Measurements from ENCODE around the gene ZNF232.
"Not testable (repeated sequence)": the region's sequence is repeated elsewhere in the genome, so short reads cannot be mapped to it uniquely, and the experiment has no call there.

The ZNF232 gene

DNA sequence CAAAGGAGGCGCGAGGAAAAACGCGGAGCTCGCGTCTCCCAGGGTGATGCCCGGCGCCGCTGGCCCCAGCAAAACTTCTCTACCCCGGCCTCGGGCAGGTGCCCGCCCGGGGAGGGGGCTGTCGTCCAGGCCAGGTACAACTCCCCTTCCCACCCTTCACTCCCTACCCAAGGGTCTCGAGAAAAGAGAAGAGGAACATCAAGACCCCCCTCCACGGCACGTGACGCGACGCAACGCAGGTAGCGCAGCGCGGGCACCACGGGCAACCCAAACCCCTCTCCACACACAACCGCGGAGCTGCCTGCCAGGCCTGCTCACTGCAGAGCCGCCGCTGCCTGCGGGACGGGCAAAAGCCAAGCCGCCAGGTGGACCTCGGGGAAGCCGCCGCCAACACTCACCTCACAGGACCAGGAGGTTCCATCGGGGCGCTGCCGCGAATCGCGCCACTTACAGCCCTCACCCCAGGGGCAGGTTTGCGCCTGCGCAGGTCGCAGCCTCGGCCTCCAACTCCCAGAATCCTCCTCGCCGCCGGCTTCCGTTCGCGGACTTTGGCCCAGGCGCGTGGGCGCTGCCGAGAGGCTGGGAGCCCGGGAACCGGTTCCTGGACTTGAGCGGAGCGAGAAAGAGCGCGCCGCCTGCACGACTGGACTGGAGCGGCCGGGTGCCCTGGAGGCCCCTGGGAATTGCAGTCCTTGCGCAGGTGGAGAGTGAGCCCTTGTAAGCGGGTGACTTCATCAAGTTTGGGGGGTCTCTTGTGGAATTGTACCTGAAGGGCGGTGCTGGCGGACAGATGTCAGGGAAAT, at the start of gene ZNF232:
ZNF232 (minus strand) TSS at position 477 of the 803 bp plus-strand sequence; CDS start at position 421, 56 bp downstream.
- no peak for DNase-seq

DNA sequence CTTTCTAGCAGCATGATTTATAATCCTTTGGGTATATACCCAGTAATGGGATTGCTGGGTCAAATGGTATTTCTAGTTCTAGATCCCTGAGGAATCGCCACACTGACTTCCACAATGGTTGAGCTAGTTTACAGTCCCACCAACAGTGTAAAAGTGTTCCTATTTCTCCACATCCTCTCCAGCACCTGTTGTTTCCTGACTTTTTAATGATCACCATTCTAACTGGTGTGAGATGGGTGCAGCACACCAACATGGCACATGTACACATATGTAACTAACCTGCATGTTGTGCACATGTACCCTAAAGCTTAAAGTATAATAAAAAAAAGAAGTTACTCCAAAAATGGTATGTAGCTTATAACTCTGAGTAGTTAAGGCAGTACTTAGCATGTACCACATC, 49.0 kb upstream of the ZNF232 start:
- DNase-seq, result not testable (repeated sequence)

DNA sequence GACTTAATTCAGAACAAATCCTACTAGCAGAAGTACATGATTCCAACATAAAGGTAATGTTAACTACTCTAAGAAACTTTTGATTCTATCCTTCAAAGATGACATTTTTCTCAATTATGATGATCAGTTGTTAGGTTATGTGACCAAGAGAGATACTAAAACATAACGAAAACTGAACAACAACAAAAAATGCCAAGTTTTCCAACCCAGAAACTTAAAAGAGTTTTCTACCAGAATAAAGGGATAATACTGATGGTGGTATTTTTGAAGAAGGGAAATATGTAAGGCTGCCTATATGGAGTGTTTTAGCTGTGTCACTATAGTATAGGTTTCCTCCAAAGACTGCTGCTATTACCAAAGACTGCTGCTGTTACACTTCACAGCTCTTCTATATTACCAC, 34.4 kb upstream of the ZNF232 start:
- not testable (repeated sequence) for DNase-seq

GRCh38 chr17:5142877-5143276, 31.2 kb upstream of the ZNF232 start:
- DNase-seq, result not testable (repeated sequence)

DNA sequence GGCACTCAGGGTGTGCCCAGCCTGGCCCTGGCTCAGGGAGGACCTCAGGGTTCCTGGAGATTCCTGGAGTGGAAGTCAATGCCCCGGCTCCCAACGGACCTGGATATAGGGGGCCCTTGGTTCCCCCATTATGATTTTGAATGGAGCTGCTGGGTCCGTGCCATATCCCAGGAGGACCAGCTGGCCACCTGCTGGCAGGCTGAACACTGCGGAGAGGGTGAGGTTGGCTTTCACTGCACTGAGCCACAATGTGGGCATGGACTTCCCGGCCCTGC, 27.7 kb upstream of the ZNF232 start:
- DNase-seq, result no peak

DNA sequence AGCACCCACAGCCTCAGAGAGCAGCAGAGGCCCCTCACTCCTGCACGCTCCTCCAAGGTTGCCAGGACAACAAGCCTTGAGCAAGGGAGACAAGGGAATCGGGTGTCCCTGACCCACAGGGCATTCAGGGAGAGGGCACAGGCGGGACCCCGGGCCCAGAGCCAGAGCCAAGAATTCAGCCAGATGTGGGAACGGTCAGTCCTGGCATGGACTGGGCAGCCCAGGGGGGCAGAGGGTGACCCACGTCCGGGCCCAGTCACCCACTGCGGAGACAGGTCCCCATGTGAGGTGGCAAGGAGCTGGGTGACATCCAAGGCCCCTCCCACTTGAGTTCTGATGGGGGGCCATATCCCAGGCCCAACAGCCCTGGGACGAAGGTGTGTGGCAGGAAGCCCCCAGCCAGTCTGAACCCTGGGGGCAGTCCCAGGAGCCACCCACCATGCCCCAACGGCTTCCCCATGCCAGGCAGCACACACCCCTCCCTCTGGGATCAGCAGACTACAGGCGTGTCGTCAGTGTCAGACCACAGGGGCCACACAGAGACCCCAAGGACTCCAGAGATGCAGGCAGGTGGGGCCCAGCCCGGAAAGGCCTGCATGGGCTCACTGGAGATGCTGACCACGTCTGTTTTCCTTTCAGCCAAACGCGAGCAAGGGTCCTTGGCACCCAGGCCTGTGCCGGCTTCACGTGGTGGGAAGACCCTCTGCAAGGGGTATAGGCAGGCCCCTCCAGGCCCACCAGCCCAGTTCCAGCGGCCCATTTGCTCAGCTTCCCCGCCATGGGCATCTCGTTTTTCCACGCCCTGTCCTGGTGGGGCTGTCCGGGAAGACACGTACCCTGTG, 27.2 kb upstream of the ZNF232 start:
- DNase-seq, result no peak

DNA sequence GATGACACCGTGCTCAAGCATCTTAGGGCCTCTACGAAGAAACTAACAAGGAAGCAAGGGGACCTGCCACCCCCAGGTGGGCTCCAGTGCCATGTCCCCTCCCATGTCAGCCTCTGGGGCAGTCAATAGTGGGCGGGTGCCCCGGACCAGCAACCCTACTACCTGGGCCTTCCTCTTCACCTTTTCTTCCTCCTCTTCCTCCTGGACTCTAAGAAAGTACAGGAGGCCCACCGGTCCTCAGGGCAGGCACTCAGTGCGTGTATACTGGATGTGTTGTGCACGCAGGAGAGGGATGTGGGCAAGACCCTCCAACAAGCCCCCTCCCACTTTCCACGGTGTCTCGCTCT, 26.5 kb upstream of the ZNF232 start:
- DNase-seq, result not testable (repeated sequence)

DNA sequence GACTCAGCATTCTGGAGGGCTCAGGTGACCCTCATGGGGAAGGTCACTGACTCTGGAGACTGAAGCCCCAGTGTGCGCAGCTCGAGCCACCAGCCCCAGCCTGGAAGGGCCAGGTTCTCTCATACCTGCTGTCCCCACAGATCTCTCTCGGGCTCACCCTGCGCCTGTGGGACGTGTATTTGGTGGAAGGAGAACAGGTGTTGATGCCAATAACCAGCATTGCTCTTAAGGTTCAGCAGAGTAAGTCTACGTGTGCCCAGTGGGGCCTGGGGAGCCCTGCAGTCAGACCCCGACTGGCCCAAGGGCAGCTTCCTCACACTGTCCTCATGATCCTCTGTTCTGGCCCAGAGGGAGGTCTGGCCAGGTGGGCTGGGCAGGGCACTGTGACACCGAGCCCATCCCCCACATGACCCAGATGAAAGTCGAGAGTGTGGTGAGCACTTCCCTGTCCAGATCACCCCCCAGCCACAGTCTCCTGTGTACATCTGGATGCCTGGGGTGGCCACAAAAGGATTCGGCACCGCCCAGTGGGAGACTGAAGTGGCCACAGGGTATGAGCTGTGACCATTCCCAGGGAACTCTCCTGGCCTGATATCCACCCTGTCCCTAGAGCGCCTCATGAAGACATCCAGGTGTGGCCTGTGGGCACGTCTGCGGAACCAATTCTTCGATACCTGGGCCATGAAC, 26.0 kb upstream of the ZNF232 start:
- DNase-seq, result not testable (repeated sequence)

- not testable (repeated sequence) for DNase-seq
Measured at GRCh38 chr17:5136580-5137412, 25.1 kb upstream of the ZNF232 start.

- no peak for DNase-seq
Measured at GRCh38 chr17:5135726-5136579, 24.3 kb upstream of the ZNF232 start.

- not testable (repeated sequence) for DNase-seq
Measured at GRCh38 chr17:5135131-5135712, 23.5 kb upstream of the ZNF232 start.

DNA sequence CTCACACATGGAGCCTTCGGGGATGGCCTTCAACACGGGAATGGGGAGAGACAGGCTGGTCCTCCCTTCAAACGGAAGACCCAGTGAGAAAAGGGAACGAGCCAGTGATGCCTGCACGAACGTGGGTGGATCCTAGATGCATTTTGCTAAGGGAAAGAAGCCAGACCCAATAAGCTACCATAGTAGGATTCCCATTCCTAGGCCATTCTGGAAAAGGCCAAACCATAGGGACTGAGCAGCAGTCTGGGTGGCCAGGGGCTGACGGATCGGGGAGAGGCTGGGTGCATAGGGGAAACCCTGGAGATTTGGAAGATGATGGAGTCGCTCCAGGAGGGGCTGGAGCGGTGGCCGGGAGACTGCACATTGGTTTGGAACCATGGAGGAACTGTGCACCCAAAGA, 22.9 kb upstream of the ZNF232 start:
- DNase-seq, result not testable (repeated sequence)

GRCh38 chr17:5133961-5134360, 22.3 kb upstream of the ZNF232 start:
- not testable (repeated sequence) for DNase-seq

DNA sequence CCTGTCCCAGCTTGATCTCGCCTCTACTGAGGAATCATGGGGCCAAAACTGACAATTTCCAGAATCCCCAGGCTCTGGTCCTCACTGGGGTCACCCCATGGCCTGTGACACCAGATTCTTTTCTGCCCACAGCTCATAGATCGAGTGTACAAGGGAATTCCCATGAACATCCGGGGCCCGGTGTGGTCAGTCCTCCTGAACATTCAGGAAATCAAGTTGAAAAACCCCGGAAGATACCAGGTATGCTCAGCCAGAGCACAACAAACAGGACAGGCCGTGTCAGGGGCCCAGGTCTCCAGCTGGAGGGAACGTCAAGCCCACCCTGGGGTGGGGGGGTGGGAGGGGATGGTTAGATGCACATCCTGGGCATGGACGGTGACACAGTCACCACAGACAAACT, 21.6 kb upstream of the ZNF232 start:
- DNase-seq, result no peak

DNA sequence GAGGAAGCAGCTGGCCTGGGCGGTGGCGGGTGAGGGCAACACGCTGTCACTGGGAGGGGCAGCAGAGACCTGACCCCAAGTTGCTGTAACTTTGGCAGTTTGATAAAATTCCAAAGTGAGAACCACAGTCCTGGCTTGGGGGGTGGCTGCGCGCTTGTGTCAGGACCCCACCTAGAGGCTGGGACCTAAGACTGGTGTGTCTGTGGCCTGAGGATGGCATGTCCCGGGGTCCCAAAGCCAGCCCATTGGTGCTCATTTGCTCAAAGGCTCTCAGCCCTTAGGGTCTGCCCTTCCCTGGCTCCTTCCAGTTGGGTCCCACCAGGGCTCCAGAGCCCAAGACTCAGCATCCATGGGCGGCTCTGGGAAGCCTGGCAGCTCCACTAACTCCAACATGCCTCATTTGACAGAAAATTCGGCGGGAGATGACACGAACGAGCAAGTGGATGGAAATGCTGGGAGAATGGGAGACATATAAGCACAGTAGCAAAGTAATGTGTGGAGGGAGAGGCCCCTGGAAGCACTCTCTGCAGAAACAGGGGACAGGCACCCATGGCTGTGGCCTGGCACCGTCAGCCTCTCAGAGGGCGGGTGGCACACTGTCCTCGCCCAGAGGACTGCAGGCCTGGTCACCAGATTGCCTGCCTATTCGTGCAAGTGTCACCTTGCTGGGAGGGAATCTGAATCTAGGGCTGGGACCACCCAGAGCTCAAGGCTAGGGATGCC, 21.0 kb upstream of the ZNF232 start:
- DNase-seq, result not testable (repeated sequence)

- DNase-seq, result not testable (repeated sequence)
Measured at GRCh38 chr17:5131799-5132502, 20.3 kb upstream of the ZNF232 start.

GRCh38 chr17:5131146-5131715, 19.6 kb upstream of the ZNF232 start:
- no peak for DNase-seq

- not testable (repeated sequence) for DNase-seq
Measured at GRCh38 chr17:5130687-5131086, 19.0 kb upstream of the ZNF232 start.

DNA sequence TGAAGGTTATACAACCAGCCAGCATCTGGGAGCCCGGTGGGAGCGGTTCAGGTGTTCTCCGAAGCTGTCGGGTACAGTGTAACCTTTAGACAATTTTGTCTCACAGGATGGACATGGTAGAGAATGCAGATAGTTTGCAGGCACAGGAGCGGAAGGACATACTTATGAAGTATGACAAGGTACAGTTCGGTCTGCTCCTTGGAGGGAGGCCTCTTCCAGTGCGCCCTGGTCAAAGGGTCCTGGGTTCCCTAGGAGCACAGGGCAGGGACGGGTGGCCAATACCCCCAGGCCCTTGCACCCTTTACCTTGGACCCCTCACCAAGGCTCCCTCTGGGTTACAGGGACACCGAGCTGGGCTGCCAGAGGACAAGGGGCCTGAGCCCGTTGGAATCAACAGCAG, 18.6 kb upstream of the ZNF232 start:
- not testable (repeated sequence) for DNase-seq

GRCh38 chr17:5129770-5130169, 18.1 kb upstream of the ZNF232 start:
- not testable (repeated sequence) for DNase-seq

All from cortex of kidney (tissue), 1 donor.